Activated B cell treated with CpG ODN at 0.5 μM for 24 hours (primary cell): Measurements from ENCODE around the gene SF3B2. TPM values are rescaled to one million over a fixed set of nuclear protein-coding genes. Genes with fewer than 3 reads are reported as not detected.
A peak's percentile ranks its signal among the peaks of the same experiment; 100 is the strongest.

Experiments used
- ATAC-seq: fragments of 200-7000 bp; cut with Tn5 transposase; one replicate; pipeline ENCODE4 v1.10.0; 2021; ENCODE audit warnings: low read depth, mild to moderate bottlenecking, moderate library complexity
- CTCF ChIA-PET: fragments of 350-600 bp; sonication (Branson Sonifier 250); formaldehyde crosslinking; loops from one replicate; lab custom pipeline; 2021; ENCODE audit warnings: antibody characterized with exemption; lab: Charles Lee
- POLR2A ChIA-PET: fragments of 350-600 bp; sonication (Branson Sonifier 250); formaldehyde crosslinking; loops from one replicate; lab custom pipeline; 2021; ENCODE audit warnings: antibody characterized with exemption; lab: Charles Lee
- DNase-seq: peaks from one replicate; pipeline ENCODE4 v3.0.0; 2022
- H3K27ac Mint-ChIP-seq: one replicate; pipeline ENCODE4 v1.8.0; 2020; ENCODE audit warnings: mixed read lengths
- H3K27me3 Mint-ChIP-seq: one replicate; pipeline ENCODE4 v1.8.0; 2021; ENCODE audit warnings: mixed read lengths
- H3K36me3 Mint-ChIP-seq: one replicate; pipeline ENCODE4 v1.8.0; 2021; ENCODE audit warnings: low read depth, mixed read lengths
- H3K4me1 Mint-ChIP-seq: one replicate; pipeline ENCODE4 v1.8.0; 2021; ENCODE audit warnings: mixed read lengths
- H3K4me3 Mint-ChIP-seq: one replicate; pipeline ENCODE4 v1.8.0; 2020; ENCODE audit warnings: mild to moderate bottlenecking, mixed read lengths
- H3K9me3 Mint-ChIP-seq: one replicate; pipeline ENCODE4 v1.8.0; 2020; ENCODE audit warnings: mixed read lengths
- intact Hi-C: fragments of 100-400 bp; cut with micrococcal nuclease; formaldehyde crosslinking; loops from one replicate; pipeline ENCODE4 v1.15.1; 2024
- total RNA-seq: library from RNA; stranded (reverse); gene quantifications from 2 replicates; pipeline ENCODE4 v1.2.3, GENCODE V29; 2022
- TF ChIP-seq, protein P1 (sequence below): fragments of 200-600 bp; IDR thresholded peaks from one replicate; pipeline ENCODE4 v1.8.0; 2022; ENCODE audit warnings: antibody characterized with exemption, mild to moderate bottlenecking

SF3B2 gene
- total RNA-seq, 1 donor from 2014 or later, result 219 TPM

DNA sequence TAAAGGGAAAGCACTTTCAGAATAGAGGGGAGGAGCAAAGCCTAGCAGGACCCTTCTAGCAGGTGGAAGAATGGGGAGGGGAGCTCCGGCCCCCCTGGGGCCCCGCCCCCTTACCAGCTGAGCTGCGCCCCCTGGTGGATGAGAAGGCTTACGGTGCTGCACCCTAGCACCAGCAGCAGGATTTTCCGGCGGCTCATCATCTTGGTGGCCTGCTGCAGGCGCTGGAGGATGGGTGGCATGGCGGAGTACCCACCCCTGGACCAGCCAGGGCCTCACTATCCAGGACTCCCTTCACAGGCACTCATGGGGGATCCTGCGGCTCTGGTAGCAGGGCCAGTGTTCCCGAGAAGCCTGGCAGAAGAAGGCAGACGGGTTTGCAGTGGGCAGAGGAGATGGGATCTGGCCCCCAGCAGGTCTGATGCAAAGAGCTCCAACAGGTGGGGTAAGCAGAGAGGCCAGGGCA is 7.0 kb upstream of the SF3B2 start:
- ATAC-seq (peak; percentile 99), DNase-seq (peak; percentile 79)
- Mint-ChIP-seq H3K27me3 (peaks cover 8% of the 10 kb centered on the region), H3K27ac (no peak overlapping the region), H3K36me3 (no peaks in the 10 kb centered on the region), H3K9me3 (no peaks in the 10 kb centered on the region), H3K4me1 (peaks cover 9% of the 10 kb centered on the region), H3K4me3 (no peak overlapping the region)
- intact Hi-C loops, result loop anchor here (1.0 kb wide), 2 partner anchors 23 to 89 kb away; no protein-coding TSS in a partner anchor
- ChIA-PET POLR2A (interaction anchor here (0.6 to 1.2 kb wide), 4 partner anchors 17 to 333 kb away, joined by 3 to 4 read pairs (median 4); partner anchors contain the start of genes BANF1, CCDC85B and KAT5), CTCF (interaction anchor here (0.8 to 3.1 kb wide), 26 partner anchors 9 to 338 kb away, joined by 3 to 24 read pairs (median 5); partner anchors contain the start of genes BANF1, EIF1AD, KAT5 and MUS81)
- TF ChIP-seq, protein P1, sequence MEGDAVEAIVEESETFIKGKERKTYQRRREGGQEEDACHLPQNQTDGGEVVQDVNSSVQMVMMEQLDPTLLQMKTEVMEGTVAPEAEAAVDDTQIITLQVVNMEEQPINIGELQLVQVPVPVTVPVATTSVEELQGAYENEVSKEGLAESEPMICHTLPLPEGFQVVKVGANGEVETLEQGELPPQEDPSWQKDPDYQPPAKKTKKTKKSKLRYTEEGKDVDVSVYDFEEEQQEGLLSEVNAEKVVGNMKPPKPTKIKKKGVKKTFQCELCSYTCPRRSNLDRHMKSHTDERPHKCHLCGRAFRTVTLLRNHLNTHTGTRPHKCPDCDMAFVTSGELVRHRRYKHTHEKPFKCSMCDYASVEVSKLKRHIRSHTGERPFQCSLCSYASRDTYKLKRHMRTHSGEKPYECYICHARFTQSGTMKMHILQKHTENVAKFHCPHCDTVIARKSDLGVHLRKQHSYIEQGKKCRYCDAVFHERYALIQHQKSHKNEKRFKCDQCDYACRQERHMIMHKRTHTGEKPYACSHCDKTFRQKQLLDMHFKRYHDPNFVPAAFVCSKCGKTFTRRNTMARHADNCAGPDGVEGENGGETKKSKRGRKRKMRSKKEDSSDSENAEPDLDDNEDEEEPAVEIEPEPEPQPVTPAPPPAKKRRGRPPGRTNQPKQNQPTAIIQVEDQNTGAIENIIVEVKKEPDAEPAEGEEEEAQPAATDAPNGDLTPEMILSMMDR, result peak; percentile 63

- DNase-seq, result no peak
- Mint-ChIP-seq H3K27me3 (peaks cover 8% of the 10 kb centered on the region), H3K4me3 (no peak overlapping the region), H3K36me3 (no peaks in the 10 kb centered on the region), H3K27ac (no peak overlapping the region), H3K9me3 (no peaks in the 10 kb centered on the region), H3K4me1 (peaks cover 17% of the 10 kb centered on the region)
- TF ChIP-seq, protein P1, result no peak
- intact Hi-C loops, result no loop called here
- POLR2A ChIA-PET, result no interaction called here
- CTCF ChIA-PET, result no interaction called here
- no peak for ATAC-seq
Measured at GRCh38 chr11:66046901-66047300, 5.3 kb upstream of the SF3B2 start.

DNA sequence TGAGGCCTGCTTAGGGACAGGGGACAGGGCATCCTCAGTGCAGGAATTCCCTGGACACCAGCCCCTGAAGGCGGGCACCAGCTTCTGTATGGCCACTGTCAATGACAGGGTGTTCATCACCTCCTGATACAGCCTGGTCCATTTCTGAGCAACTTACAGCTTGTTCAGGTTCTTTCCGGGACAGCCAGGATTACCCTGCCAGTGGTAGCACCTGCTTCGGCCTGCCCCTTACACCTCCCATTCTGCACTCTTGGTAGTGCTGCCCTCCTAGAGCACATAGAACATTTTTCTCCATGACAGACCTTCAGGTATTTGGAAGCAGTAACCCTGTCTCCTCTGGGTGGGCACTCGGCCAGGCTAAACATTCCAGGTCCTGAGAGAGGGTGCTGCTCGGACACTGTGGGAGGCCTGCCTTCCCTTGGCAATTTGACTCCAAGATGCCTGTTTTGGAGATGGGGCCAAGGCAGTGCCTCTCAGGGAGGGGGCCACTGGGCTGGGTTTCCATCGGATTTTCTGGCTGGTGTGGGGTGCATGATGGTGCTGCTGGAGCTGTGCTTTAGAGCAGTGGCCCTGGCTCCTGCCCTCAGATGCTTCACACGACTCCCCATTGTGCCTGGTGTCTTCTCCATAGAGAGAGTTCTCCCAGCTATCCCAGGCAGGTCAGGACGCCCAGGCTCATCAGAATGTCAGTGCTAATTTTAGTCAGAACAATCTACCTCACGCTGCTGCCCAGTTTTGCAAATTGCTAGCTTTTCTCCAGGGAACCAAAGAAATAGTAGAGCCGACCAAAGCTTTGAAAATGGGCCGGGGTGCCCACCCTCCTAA is 4.4 kb upstream of the SF3B2 start:
- CTCF ChIA-PET, result no interaction called here
- POLR2A ChIA-PET, result interaction anchor here (0.6 kb wide), 1 partner anchor 160 kb away, joined by 10 read pairs; the partner anchor contains the start of gene FIBP
- Mint-ChIP-seq H3K4me3 (no peak overlapping the region), H3K9me3 (no peaks in the 10 kb centered on the region), H3K36me3 (peaks cover 7% of the 10 kb centered on the region), H3K4me1 (peaks cover 24% of the 10 kb centered on the region), H3K27ac (no peak overlapping the region), H3K27me3 (peaks cover 8% of the 10 kb centered on the region)
- intact Hi-C loops, result no loop called here
- TF ChIP-seq, protein P1, result no peak
- no peak for DNase-seq
- no peak for ATAC-seq

GRCh38 chr11:66048547-66049323 is 3.4 kb upstream of the SF3B2 start, which contains the start of gene GAL3ST3:
Gene GAL3ST3 (minus strand): TSS chr11:66049161. CDS start chr11:66045415, 3,746 bp downstream.
- TF ChIP-seq, protein P1, result no peak
- DNase-seq (no peak), ATAC-seq (no peak)
- no peak within 1 kb of the TSS for H3K4me3 Mint-ChIP-seq
- no peaks in the 10 kb centered on the region for H3K9me3 Mint-ChIP-seq
- intact Hi-C loops, result no loop called here
- POLR2A ChIA-PET, result no interaction called here
- peaks cover 14% of the 10 kb centered on the region for H3K36me3 Mint-ChIP-seq
- H3K27ac Mint-ChIP-seq, result no peak within 1 kb of the TSS
- peaks cover 8% of the 10 kb centered on the region for H3K27me3 Mint-ChIP-seq
- CTCF ChIA-PET, result no interaction called here
- H3K4me1 Mint-ChIP-seq, result peaks cover 30% of the 10 kb centered on the region
